ENCODE measurements around the gene ACTBL2.

The ACTBL2 gene

DNA sequence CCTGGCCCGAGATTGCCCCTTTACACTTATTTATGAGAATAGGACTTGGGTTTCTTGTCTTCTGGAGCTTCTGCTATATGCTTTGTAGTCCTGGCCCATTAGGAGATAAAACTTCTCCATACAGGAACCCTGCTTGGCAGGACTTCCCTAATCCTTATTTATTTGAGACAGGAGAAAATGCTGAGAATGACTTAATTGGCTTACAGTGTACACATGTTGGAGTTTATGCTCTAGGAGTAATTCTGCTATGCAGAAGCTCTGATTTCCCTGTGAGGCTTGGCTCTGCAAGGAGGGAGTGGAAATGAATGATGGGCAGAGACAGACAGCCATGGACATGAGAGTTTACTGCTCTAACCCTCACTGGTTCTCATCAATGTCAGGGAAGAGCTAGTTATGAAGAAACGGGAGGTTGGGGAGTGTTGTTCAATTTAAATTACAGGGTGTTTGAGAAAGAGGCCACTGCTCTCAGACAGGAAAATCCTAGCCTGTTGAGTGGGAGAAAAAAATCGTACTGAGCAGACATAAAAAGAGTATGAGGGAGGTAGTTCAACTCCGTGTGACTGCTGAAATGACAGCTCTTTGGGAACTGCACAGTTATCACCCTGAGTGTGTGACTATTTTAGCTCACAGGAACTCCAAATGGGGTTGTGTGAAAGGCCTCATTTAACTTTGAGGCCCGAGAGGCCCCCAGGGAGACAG, 37.5 kb downstream of the ACTBL2 start:
- peaks cover 24% of the 10 kb centered on the region for H3K27me3 Mint-ChIP-seq
- no peak overlapping the region for H3K27ac Mint-ChIP-seq
- no peak for DNase-seq
- no peak for ATAC-seq
- H3K9me3 Mint-ChIP-seq = no peaks in the 10 kb centered on the region
- H3K4me3 Mint-ChIP-seq = no peak overlapping the region
- no peaks in the 10 kb centered on the region for H3K4me1 Mint-ChIP-seq

DNA sequence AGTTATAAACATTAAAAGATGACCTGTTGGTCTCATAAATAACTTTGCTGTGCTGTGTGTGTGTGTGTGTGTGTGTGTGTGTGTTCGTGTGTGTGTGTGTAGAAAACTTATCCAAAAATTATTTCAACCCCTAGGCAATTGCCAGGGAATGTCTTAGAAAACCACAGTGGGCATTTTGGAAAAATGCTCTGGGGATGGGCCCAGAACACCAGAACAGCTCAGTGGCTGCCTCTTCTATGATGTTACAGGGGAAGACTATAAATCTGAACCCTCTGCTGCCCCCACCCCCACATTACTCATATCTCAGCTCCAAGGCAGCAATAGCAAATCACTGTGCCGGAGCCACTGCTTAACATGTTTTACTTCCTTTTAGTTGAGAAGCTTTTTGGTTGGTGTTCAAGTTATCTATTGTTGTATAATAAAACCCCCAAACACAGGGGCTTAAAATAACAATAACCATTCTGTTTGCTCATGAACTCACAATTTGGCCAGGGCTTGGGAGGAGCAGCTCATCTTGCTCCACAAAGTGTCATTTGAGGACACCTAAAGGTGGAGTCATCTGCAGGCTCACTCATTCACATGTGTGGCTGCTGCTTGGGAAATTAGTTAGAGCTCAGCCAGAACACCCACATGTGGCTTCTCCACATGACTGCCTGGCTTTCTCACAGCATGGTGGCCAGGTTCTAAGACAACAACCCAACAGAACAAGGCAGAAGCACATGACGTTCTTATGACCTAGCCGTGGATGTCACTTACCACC, 40.4 kb downstream of the ACTBL2 start:
- no peak for ATAC-seq
- Mint-ChIP-seq H3K27me3 (peaks cover 24% of the 10 kb centered on the region), H3K4me3 (no peak overlapping the region), H3K27ac (no peak overlapping the region), H3K9me3 (no peaks in the 10 kb centered on the region), H3K4me1 (no peaks in the 10 kb centered on the region)
- DNase-seq = no peak

DNA sequence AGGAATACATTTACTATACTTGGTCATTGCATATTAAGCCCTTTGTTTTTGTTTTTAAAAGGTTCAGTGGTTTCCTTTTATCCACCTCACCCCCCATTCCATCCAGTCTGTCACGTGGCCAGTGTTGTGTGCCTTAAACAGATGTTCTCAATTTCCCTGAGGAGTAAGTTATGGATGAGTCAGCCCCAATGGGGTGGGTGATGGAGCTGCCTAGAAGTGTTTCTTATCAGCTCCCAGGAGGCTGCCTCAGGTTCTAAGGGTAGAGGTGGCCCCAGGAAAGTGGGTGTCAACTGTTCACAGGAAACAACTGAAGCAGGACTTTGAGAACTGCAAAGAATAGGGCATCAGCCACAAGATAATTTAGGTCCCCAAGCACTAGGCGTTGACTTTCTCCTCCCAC, 41.1 kb downstream of the ACTBL2 start:
- no peak overlapping the region for H3K27ac Mint-ChIP-seq
- no peak for DNase-seq
- peaks cover 24% of the 10 kb centered on the region for H3K27me3 Mint-ChIP-seq
- no peaks in the 10 kb centered on the region for H3K4me1 Mint-ChIP-seq
- ATAC-seq = no peak
- H3K9me3 Mint-ChIP-seq = no peaks in the 10 kb centered on the region
- H3K4me3 Mint-ChIP-seq = no peak overlapping the region

DNA sequence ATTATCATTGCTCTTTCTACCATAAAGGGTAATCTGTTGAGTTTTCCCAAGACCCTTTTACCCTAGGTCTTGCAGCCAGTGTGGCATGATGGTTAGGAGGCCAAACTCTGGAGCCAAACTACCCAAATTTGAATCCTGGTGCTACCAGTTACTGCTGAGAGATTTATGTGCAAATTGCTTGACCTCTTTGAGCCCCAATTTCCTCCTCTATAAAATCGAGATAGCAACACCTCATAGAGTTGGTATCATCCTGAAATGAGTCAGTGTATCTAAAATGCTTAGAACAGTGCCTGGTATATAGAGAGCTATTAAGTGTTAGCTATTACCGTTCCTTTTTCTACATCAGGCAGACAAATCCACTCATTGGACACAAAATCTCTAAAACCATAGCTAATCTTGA, 43.0 kb downstream of the ACTBL2 start:
- H3K27me3 Mint-ChIP-seq = peaks cover 21% of the 10 kb centered on the region
- DNase-seq (no peak), ATAC-seq (no peak)
- H3K27ac Mint-ChIP-seq = no peak overlapping the region
- no peaks in the 10 kb centered on the region for H3K4me1 Mint-ChIP-seq
- no peak overlapping the region for H3K4me3 Mint-ChIP-seq
- H3K9me3 Mint-ChIP-seq = no peaks in the 10 kb centered on the region

DNA sequence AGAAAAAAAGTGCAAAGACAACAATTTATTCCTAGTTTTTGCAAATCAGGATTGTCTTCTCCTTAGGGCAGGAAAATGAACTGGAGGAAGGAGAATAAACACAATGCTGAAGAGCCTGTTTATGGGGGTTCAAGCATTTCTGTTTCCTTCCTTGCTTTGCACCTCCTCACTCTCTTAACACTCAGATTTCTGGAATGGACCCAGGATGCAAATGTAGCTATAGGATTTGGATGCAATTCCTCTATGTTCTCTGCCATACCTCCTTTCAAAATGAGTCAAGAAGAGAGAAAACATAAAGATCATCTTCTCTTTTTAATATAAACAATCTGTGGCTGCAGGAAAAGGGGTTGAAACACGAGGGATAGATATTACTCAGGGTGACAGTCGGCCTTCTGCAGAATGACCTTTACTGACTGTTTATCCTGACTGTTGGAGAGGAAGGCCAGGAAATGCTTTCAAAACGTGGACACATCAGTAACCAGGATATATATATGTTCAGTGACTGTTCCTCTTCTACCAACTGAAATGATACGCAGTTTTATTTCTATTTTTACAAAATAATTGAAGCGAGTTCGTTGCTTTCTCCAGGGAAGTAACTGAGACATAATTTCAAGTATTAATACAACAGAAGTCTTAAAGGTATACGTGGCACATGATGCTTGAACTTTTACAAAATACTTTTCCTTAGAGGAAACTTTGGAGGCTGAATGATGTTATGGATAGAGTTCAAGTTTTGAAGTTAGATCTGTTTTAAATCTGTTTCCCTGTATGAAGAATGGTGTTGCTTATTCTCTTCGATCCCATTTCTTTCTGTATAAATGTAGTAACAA, 44.4 kb downstream of the ACTBL2 start:
- no peaks in the 10 kb centered on the region for H3K4me1 Mint-ChIP-seq
- peaks cover 10% of the 10 kb centered on the region for H3K27me3 Mint-ChIP-seq

DNA sequence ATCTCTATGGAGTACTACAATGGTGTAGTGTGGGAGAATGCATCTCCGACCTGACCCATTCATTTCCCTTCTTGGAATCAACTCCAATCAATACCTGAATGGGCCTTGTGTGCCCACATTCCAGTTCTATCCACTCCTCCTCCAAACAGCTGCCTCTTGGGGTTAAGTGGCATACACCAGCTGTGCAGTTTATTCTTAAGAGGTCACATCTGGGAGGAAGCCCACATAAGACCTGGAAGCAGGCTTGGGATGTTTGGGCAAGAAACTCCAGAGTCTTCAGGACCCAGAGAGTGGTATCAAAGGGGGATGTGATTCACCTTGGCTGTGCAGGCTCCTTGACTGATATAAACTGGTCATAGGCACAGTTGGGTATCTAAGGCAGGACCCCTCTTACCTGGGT, 46.0 kb downstream of the ACTBL2 start:
- ATAC-seq (no peak), DNase-seq (no peak)
- Mint-ChIP-seq H3K9me3 (no peaks in the 10 kb centered on the region), H3K4me1 (no peaks in the 10 kb centered on the region), H3K27ac (no peak overlapping the region), H3K27me3 (peaks cover 9% of the 10 kb centered on the region), H3K4me3 (no peak overlapping the region)

More for the DNA sequence above, 44.4 kb downstream of the ACTBL2 start:
- no peak overlapping the region for H3K27ac Mint-ChIP-seq
- no peak overlapping the region for H3K4me3 Mint-ChIP-seq
- DNase-seq = no peak
- no peak for ATAC-seq
- no peaks in the 10 kb centered on the region for H3K9me3 Mint-ChIP-seq

DNA sequence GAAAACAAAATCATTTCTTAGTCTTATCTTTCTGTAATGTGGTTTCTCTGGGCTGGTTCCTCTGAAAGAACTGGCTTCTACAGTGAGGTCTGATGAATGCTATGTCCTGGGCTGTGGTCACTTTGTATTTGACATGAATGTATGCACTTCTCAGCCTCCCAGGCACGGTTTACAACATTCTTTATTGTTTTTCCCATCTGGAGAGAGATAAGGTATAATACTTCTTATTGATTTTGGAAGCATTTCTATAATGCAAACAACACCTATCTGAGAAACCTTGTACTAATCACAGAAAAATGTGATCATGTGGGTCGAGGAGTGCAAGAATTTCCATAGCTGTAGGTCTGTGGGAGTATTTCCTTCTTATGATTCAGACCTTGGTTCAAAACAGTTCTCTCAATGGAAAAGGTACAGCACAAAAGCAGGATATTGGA, 46.9 kb downstream of the ACTBL2 start:
- ATAC-seq (no peak), DNase-seq (no peak)
- no peaks in the 10 kb centered on the region for H3K4me1 Mint-ChIP-seq
- H3K27me3 Mint-ChIP-seq = peaks cover 9% of the 10 kb centered on the region
- H3K9me3 Mint-ChIP-seq = no peaks in the 10 kb centered on the region
- no peak overlapping the region for H3K4me3 Mint-ChIP-seq
- H3K27ac Mint-ChIP-seq = no peak overlapping the region

DNA sequence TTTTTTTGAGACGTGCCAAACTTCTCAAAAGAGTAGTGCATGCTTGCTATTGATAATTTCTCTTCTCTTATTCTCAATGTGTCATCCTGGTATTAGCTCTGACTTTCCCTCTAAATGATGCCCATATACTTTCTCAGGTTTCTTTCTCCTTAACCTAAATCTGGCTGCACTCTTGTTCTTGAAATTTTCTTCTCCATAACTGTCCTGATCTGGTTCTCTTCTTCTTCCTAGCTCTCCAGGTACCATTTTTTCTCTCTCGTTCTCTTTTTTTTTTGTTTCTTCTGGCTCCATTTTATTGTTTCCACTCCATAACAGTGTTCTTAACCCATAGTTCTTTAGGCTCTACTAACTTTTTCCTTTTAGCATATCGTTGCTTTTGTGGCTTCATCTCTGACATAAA, 47.9 kb downstream of the ACTBL2 start:
- ATAC-seq (no peak), DNase-seq (no peak)
- H3K4me3 Mint-ChIP-seq = no peak overlapping the region
- H3K9me3 Mint-ChIP-seq = no peaks in the 10 kb centered on the region
- H3K27me3 Mint-ChIP-seq = peaks cover 9% of the 10 kb centered on the region
- no peaks in the 10 kb centered on the region for H3K4me1 Mint-ChIP-seq
- H3K27ac Mint-ChIP-seq = no peak overlapping the region

DNA sequence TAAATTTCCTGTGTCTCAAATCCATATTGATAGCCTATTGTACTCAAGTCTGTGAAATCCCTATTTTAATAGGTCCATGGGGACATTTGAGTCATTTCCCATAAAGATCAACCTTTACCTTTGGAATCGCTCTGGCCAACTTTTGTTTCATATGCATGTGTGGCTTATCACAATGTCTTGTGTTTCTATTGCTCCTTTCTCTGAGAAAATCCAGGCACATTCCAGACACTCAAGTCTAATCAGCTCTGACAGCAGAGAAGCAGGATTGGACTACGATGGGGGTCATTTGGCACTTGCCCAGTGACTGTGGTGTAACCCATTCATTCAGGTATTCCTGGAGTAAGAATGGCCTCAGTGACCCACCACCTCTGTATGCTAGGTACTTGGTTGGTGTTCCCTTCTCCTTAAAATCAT, 48.4 kb downstream of the ACTBL2 start:
- no peaks in the 10 kb centered on the region for H3K9me3 Mint-ChIP-seq
- no peak overlapping the region for H3K27ac Mint-ChIP-seq
- ATAC-seq (no peak), DNase-seq (no peak)
- peaks cover 9% of the 10 kb centered on the region for H3K27me3 Mint-ChIP-seq
- no peaks in the 10 kb centered on the region for H3K4me1 Mint-ChIP-seq
- H3K4me3 Mint-ChIP-seq = no peak overlapping the region

DNA sequence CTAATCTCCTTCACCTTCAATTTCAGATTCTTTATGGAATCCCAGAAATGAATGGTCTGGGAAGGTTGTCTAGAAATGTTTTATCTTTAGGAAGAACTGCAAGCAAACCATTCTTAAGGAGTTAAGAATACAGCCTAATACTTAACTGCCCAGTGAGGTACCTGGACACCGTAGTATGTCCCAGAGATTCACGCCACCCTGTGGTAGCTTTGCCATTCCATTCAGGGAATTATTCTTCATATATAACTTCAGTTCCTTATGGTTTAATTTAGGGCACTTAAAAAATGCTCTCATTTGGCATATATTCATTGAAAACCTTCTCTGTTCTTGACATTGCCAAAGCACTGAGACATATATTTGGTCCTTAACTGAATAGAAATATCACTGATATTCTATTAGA, 49.7 kb downstream of the ACTBL2 start:
- ATAC-seq (no peak), DNase-seq (no peak)
- H3K27ac Mint-ChIP-seq = no peak overlapping the region
- H3K4me3 Mint-ChIP-seq = no peak overlapping the region
- H3K27me3 Mint-ChIP-seq = peaks cover 9% of the 10 kb centered on the region
- H3K9me3 Mint-ChIP-seq = no peaks in the 10 kb centered on the region
- H3K4me1 Mint-ChIP-seq = no peaks in the 10 kb centered on the region

DNA sequence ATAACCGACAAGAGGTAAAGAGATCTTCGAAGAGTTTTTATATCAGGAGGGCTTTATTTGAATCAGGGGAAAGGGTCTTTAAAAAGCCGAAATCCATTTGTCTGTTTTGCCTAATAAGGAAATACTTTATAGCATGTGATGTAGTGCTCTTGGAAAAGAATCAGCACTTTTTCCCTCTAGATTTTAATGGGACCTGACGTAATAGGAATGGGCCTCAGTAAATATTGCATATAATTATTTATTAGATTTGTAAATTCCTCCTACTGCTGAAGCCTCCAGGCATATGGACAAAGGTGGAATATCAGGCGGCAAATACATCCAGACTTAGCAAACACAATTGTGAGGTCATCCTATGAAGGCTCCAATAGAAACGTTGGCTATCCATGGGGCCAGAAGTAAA, 50.9 kb downstream of the ACTBL2 start:
- no peak for ATAC-seq
- Mint-ChIP-seq H3K27ac (no peak overlapping the region), H3K4me1 (no peaks in the 10 kb centered on the region), H3K4me3 (no peak overlapping the region), H3K27me3 (peaks cover 18% of the 10 kb centered on the region), H3K9me3 (no peaks in the 10 kb centered on the region)
- no peak for DNase-seq

Measured in stimulated activated naive CD8-positive, alpha-beta T cell treated with anti-CD3 and anti-CD28 coated beads, Interleukin-15, amount 100 ng/mL, for 72 hours (primary cell).